ENCODE data around the gene RPS26.

DNA sequence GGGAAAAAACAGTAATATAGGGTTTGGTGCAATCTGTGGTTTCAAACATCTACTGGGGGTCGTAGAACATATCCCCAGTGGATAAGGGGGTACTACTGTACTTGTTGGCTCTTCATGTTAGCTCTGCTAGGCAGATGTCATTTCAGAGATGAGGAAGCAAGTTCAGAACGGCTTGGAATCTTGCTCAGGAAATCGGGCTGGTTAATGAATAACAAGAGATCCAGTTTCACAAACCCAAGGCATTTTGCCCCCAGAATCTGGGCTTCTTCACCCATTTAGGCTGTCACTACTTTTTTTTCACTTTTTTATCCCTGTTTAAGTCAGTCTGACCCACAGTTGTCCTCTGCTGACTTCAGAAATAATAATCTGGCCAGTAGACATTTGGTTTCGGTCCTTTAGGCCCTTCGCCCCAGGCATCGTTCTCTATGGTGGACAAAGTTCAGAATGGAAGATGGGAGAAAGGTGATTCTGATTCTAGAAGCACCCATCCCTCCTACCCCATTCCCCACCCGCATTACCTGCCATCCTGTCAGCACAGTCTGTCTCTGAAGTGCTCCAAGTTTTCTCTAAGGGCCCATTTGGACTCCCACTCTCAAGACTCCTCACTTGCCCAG, 40.1 kb upstream of the RPS26 start:
- TF ChIP-seq RAD21 (conservative IDR thresholded peaks at IDR 0.05) (no peak), SMC3 (conservative IDR thresholded peaks at IDR 0.05; ENCODE audit: poor library complexity) (no peak)
- TF ChIP-seq, protein P1, sequence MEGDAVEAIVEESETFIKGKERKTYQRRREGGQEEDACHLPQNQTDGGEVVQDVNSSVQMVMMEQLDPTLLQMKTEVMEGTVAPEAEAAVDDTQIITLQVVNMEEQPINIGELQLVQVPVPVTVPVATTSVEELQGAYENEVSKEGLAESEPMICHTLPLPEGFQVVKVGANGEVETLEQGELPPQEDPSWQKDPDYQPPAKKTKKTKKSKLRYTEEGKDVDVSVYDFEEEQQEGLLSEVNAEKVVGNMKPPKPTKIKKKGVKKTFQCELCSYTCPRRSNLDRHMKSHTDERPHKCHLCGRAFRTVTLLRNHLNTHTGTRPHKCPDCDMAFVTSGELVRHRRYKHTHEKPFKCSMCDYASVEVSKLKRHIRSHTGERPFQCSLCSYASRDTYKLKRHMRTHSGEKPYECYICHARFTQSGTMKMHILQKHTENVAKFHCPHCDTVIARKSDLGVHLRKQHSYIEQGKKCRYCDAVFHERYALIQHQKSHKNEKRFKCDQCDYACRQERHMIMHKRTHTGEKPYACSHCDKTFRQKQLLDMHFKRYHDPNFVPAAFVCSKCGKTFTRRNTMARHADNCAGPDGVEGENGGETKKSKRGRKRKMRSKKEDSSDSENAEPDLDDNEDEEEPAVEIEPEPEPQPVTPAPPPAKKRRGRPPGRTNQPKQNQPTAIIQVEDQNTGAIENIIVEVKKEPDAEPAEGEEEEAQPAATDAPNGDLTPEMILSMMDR (IDR thresholded peaks at IDR 0.05; ENCODE audit: poor library complexity, severe bottlenecking), result no peak

Measured in neural cell (in vitro differentiated cells).